MCF 10A (cell line): ENCODE results near the gene MTTP. TPM values are rescaled to one million over a fixed set of nuclear protein-coding genes. Genes with fewer than 3 reads are reported as not detected.

Experiments
- BruUV-seq: library from RNA; stranded (reverse); fragments of 400-500 nt; replicated peaks from 2 replicates; lab custom pipeline; 2021; lab: Mats Ljungman, UMichigan
- CTCF ChIA-PET: fragments of 300-600 bp; sonication (Branson Sonifier 250); formaldehyde crosslinking; extraction: SDS; loops from one replicate; lab custom pipeline; 2021; ENCODE audit warnings: antibody characterized with exemption, inconsistent platforms; lab: Yijun Ruan, JAX
- POLR2A ChIA-PET: fragments of 300-600, 350-650 bp; sonication (Branson Sonifier 250); formaldehyde crosslinking; extraction: SDS; loops from one replicate; lab custom pipeline; 2020; ENCODE audit warnings: antibody characterized with exemption, inconsistent platforms; lab: Yijun Ruan, JAX
- DNase-seq: peaks from one replicate; pipeline ENCODE4 v3.0.0-alpha.2; 2018; ENCODE audit not compliant: unreplicated experiment
- H3K27ac Mint-ChIP-seq: one replicate; pipeline ENCODE4 v1.8.0; 2022; ENCODE audit warnings: mild to moderate bottlenecking, low read depth, mixed read lengths; ENCODE audit not compliant: unreplicated experiment
- H3K27me3 Mint-ChIP-seq: one replicate; pipeline ENCODE4 v1.8.0; 2022; ENCODE audit warnings: mixed read lengths; ENCODE audit not compliant: insufficient read depth, unreplicated experiment
- H3K36me3 Mint-ChIP-seq: one replicate; pipeline ENCODE4 v1.8.0; 2022; ENCODE audit warnings: mild to moderate bottlenecking, moderate library complexity, mixed read lengths; ENCODE audit not compliant: insufficient read depth, unreplicated experiment
- H3K4me1 Mint-ChIP-seq: one replicate; pipeline ENCODE4 v1.8.0; 2022; ENCODE audit warnings: mixed read lengths; ENCODE audit not compliant: insufficient read depth, unreplicated experiment
- H3K4me3 Mint-ChIP-seq: one replicate; pipeline ENCODE4 v1.8.0; 2022; ENCODE audit warnings: mild to moderate bottlenecking, moderate library complexity, mixed read lengths; ENCODE audit not compliant: unreplicated experiment
- H3K9me3 Mint-ChIP-seq: one replicate; pipeline ENCODE4 v1.8.0; 2022; ENCODE audit warnings: mixed read lengths; ENCODE audit not compliant: unreplicated experiment
- CTCF ChIP-seq: fragments of 200-600 bp; IDR thresholded peaks from one replicate; pipeline ENCODE4 v1.8.0; 2022; ENCODE audit warnings: antibody characterized with exemption, mild to moderate bottlenecking; ENCODE audit not compliant: unreplicated experiment
- intact Hi-C: fragments of 100-400 bp; cut with micrococcal nuclease; formaldehyde crosslinking; loops from 2 replicates; pipeline ENCODE4 v1.14.1; 2022
- total RNA-seq: library from RNA; stranded (reverse); gene quantifications from 2 replicates; pipeline ENCODE4 v1.2.3, GENCODE V29; 2022

MTTP gene
- total RNA-seq, 1 experiment from 2014 or later: 0.51 TPM

GRCh38 chr4:99669084-99669483 is 94.5 kb downstream of the MTTP start:
- TF ChIP-seq CTCF: no peak
- Mint-ChIP-seq H3K9me3 (peaks cover 30% of the 10 kb centered on the region), H3K27me3 (no peaks in the 10 kb centered on the region), H3K27ac (no peak overlapping the region), H3K36me3 (no peaks in the 10 kb centered on the region), H3K4me1 (no peaks in the 10 kb centered on the region), H3K4me3 (no peak overlapping the region)
- POLR2A ChIA-PET: interaction anchor here (0.7 to 1.5 kb wide), 2 partner anchors 10 to 1549 kb away, joined by 3 to 4 read pairs; no protein-coding TSS in a partner anchor
- DNase-seq: no peak
- intact Hi-C loops: no loop called here
- no TSS peak for BruUV-seq
- CTCF ChIA-PET: interaction anchor here (0.6 to 1.0 kb wide), 2 partner anchors 79 to 139 kb away, joined by 3 read pairs; no protein-coding TSS in a partner anchor

GRCh38 chr4:99670409-99671073 is 95.9 kb downstream of the MTTP start:
- ChIA-PET POLR2A (no interaction called here), CTCF (interaction anchor here (1.0 kb wide), 1 partner anchor 137 kb away, joined by 3 read pairs; no protein-coding TSS in a partner anchor)
- Mint-ChIP-seq H3K4me3 (no peak overlapping the region), H3K36me3 (no peaks in the 10 kb centered on the region), H3K4me1 (no peaks in the 10 kb centered on the region), H3K27ac (no peak overlapping the region), H3K9me3 (peaks cover 30% of the 10 kb centered on the region), H3K27me3 (no peaks in the 10 kb centered on the region)
- no TSS peak for BruUV-seq
- no peak for DNase-seq
- TF ChIP-seq CTCF: no peak
- intact Hi-C loops: no loop called here

Other genes with a start within 250 kb of the MTTP start
- not detected in 2 replicates for gene ADH1C, start 222.1 kb upstream of the MTTP start, total RNA-seq
- gene ADH7, start 139.5 kb upstream of the MTTP start, total RNA-seq: not detected in 2 replicates
- gene C4orf17, start 63.8 kb upstream of the MTTP start, total RNA-seq: not detected in 2 replicates
- gene TRMT10A, start 10.8 kb upstream of the MTTP start, total RNA-seq: 17.7 and 19.1 TPM in 2 replicates
- not detected in 2 replicates for gene C4orf54, start 83.0 kb downstream of the MTTP start, total RNA-seq
- 17.6 and 24.7 TPM in 2 replicates for gene DAPP1, start 242.0 kb downstream of the MTTP start, total RNA-seq